SU-DHL-6 (cell line): ENCODE results near the gene PRSS50.

Experiments used
- H2AFZ ChIP-seq: fragments of 200-600 bp; sonication (generic); 2 replicates; pipeline ENCODE4 v1.6.1; 2014; ENCODE audit warnings: low read depth, mild to moderate bottlenecking, moderate library complexity, mixed read lengths, antibody characterized with exemption, low read length; ENCODE audit not compliant: severe bottlenecking
- H3F3A ChIP-seq: fragments of 200-600 bp; shearing (Covaris generic); 2 replicates; pipeline ENCODE4 v1.6.0; 2016; ENCODE audit warnings: antibody characterized with exemption, mild to moderate bottlenecking; ENCODE audit not compliant: insufficient read depth
- H3K27ac ChIP-seq: fragments of 200-600 bp; sonication (generic); 2 replicates; pipeline ENCODE4 v1.5.1; 2016; ENCODE audit warnings: low read depth, mild to moderate bottlenecking, low read length, moderate library complexity, mixed read lengths
- H3K27me3 ChIP-seq: fragments of 200-600 bp; sonication (generic), shearing (Covaris generic); 2 replicates; pipeline ENCODE4 v1.6.0; 2014; ENCODE audit warnings: mild to moderate bottlenecking, low read length
- H3K36me3 ChIP-seq: fragments of 200-600 bp; sonication (generic); 2 replicates; pipeline ENCODE4 v1.6.1; 2014; ENCODE audit warnings: mild to moderate bottlenecking, low read length, mixed read lengths
- H3K4me2 ChIP-seq: fragments of 300-600, 200-600 bp; shearing (Covaris generic), sonication (generic); 2 replicates; pipeline ENCODE4 v1.6.0; 2014; ENCODE audit warnings: low read length, low read depth, mild to moderate bottlenecking; ENCODE audit not compliant: poor library complexity, severe bottlenecking
- H3K4me3 ChIP-seq: fragments of 200-600 bp; sonication (generic); 2 replicates; pipeline ENCODE4 v1.5.1; 2014; ENCODE audit warnings: antibody characterized with exemption, low read length, mild to moderate bottlenecking, mixed read lengths; ENCODE audit not compliant: insufficient read depth, poor library complexity, severe bottlenecking
- H3K79me2 ChIP-seq: fragments of 200-600 bp; sonication (generic); 2 replicates; pipeline ENCODE4 v1.6.1; 2014; ENCODE audit warnings: mild to moderate bottlenecking, low read length, moderate library complexity; ENCODE audit not compliant: insufficient read depth
- H3K9ac ChIP-seq: fragments of 200-600 bp; sonication (generic); 2 replicates; pipeline ENCODE4 v1.7.0; 2014; ENCODE audit warnings: mild to moderate bottlenecking, low read length
- H3K9me2 ChIP-seq: fragments of 200-600 bp; sonication (generic); replicated peaks from 2 replicates; pipeline ENCODE4 v1.6.1; 2014; ENCODE audit warnings: low read length; ENCODE audit not compliant: insufficient read depth
- H3K9me3 ChIP-seq: fragments of 200-600 bp; sonication (generic); 2 replicates; pipeline ENCODE4 v1.6.1; 2014; ENCODE audit warnings: low read length, mixed read lengths; ENCODE audit not compliant: insufficient read depth
- H4K20me1 ChIP-seq: fragments of 200-600 bp; sonication (generic); 2 replicates; pipeline ENCODE4 v1.6.1; 2014; ENCODE audit warnings: low read depth, mild to moderate bottlenecking, antibody characterized with exemption, low read length, moderate library complexity, mixed read lengths
- EZH2phosphoT487 ChIP-seq: fragments of 200-600 bp; sonication (generic), shearing (Covaris generic); conservative IDR thresholded peaks from 2 replicates; pipeline ENCODE4 v1.6.1; 2018; ENCODE audit warnings: mild to moderate bottlenecking, antibody characterized with exemption, low read length, moderate library complexity, mixed read lengths
- TF ChIP-seq, protein P1 (sequence below): fragments of 200-600 bp; sonication (generic); IDR thresholded peaks from one replicate; pipeline ENCODE4 v1.5.1; 2017; ENCODE audit warnings: antibody characterized with exemption, mild to moderate bottlenecking, low read length, moderate library complexity; ENCODE audit not compliant: insufficient read depth, poor library complexity, severe bottlenecking

The PRSS50 gene

DNA sequence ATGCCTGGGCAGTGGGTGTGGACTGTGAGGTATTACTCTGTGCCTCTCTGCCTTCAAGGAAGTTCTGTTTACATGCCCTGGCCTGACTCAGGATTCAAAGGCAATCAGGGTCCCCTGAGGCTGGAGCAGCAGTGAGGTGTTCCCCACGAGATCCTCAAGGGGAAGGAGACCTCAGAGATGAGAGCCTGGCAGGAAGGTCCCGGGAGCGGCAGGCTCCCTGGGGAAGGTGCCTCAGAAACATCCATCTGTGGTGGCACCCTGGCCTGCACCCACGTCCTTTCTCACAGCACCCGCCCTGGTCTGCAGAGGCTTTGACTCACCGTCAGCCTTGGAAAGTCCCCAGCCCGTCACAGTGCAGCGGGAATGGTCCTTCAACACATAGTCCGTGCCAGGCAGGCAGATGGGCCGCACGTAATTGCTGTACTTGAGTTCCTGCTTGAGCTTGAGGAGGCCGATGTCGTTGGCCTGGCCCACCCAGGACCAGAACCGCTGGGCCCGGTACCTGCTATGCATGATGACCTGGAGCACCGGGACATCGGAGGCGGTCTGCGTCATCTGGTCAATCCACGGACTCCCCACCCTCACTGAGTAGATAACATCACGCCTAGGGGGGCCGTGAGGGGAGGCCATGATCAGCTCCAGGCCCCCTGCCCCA lies 3.6 kb downstream of the PRSS50 start:
- no peak overlapping the region for H3K9ac ChIP-seq
- H3K9me2 ChIP-seq: no peaks in the 10 kb centered on the region
- no peak overlapping the region for H3K4me2 ChIP-seq
- no peaks in the 10 kb centered on the region for H3K9me3 ChIP-seq
- H3K27me3 ChIP-seq: no peaks in the 10 kb centered on the region
- TF ChIP-seq, protein P1, sequence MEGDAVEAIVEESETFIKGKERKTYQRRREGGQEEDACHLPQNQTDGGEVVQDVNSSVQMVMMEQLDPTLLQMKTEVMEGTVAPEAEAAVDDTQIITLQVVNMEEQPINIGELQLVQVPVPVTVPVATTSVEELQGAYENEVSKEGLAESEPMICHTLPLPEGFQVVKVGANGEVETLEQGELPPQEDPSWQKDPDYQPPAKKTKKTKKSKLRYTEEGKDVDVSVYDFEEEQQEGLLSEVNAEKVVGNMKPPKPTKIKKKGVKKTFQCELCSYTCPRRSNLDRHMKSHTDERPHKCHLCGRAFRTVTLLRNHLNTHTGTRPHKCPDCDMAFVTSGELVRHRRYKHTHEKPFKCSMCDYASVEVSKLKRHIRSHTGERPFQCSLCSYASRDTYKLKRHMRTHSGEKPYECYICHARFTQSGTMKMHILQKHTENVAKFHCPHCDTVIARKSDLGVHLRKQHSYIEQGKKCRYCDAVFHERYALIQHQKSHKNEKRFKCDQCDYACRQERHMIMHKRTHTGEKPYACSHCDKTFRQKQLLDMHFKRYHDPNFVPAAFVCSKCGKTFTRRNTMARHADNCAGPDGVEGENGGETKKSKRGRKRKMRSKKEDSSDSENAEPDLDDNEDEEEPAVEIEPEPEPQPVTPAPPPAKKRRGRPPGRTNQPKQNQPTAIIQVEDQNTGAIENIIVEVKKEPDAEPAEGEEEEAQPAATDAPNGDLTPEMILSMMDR: no peak
- no peak for TF ChIP-seq EZH2phosphoT487
- no peaks in the 10 kb centered on the region for H3K36me3 ChIP-seq
- no peak overlapping the region for H2AFZ ChIP-seq
- no peaks in the 10 kb centered on the region for H3K79me2 ChIP-seq
- no peak overlapping the region for H3K27ac ChIP-seq
- H3F3A ChIP-seq: no peaks in the 10 kb centered on the region
- H3K4me3 ChIP-seq: no peak overlapping the region
- no peaks in the 10 kb centered on the region for H4K20me1 ChIP-seq

DNA sequence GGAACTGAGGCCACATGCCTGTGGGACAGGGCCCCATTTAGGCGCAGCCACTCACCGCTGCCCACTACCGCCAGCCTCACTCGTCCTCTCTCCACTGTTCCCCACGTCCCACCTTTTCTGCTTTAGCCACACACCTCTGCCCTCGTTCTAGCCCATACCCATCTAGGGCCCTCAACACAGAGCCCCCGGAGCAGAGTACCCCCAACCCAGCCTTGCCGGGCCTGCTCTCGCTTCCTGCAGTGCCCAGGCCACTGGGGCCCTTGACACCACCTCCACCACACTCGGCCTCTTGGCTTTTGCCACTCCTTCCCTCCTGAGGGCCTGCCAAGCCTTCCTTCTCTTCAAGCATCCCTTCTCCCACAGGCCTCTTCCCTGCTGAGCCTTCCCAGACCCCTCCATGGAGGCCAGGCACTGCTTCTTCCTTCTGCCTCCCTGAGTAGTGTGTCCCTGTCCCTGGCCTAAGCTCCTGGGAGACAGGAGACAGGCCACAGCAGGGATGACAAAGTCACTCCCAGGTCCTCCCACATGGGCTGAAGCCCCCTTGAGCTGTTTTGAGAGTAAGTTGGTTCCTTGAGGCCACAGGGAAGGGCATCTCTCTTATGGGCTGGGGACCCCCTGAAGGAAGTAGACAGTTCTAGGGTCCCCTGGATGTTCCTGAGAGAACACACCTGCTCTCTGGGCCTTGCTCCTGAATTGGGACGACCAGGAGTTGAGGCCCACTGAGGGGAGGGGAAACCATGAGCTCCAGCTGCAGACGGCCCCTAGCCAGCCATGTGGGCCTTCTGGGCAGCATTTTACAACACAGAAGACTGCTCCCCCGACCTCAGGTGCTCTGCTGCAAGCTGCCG lies 4.4 kb downstream of the PRSS50 start:
- Histone ChIP-seq H3K79me2 (no peaks in the 10 kb centered on the region), H3K4me2 (no peak overlapping the region), H3K9me2 (no peaks in the 10 kb centered on the region), H2AFZ (no peak overlapping the region), H3K27ac (no peak overlapping the region), H3K4me3 (no peak overlapping the region), H3F3A (no peaks in the 10 kb centered on the region), H3K9me3 (no peaks in the 10 kb centered on the region), H3K36me3 (no peaks in the 10 kb centered on the region), H3K9ac (no peak overlapping the region), H4K20me1 (no peaks in the 10 kb centered on the region), H3K27me3 (no peaks in the 10 kb centered on the region)
- TF ChIP-seq, protein P1: no peak
- TF ChIP-seq EZH2phosphoT487: no peak

DNA sequence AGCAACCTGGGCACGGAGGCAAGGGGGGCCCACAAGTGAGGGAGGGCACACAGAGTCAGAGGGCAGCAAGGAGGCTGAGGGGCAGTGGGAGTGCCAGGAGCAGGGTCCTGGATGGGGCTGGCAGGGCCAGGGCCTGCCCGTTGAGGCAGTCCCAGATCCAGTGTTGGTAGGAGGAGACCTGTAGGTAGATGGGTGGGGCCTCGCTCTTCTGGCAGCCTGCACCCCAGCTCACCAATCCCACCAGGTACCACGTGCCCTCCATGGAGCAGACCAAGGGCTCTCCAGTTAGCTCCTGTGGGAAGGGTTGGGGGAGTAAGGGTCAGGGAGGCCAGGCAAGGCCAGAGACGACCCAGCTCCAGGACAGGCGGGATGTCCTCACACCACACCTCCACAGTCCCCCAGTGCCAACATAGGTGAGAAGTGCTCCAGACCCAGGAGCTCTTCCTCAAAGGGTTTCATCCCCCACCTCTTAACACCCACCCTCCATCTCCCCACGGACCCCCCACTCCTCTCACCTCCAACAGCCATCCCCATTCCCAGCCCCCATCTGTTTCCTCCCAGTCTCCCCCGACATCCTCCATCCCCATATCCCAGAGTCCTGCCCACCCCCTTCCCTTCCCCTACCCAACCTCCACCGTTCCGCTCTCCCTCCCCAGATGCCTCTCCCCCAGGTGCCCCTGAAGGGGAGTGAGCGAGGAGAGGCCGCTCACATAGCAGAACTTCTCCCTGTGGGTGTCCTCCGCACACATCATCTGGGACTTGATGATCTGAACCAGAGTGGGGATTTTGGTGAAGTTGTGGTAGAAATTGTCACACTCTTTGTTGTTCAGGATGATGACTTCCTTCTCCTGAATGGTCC lies 5.2 kb downstream of the PRSS50 start:
- no peaks in the 10 kb centered on the region for H3K27me3 ChIP-seq
- H3K4me2 ChIP-seq: no peak overlapping the region
- no peak overlapping the region for H2AFZ ChIP-seq
- no peaks in the 10 kb centered on the region for H3K9me2 ChIP-seq
- no peak overlapping the region for H3K9ac ChIP-seq
- TF ChIP-seq, protein P1: no peak
- TF ChIP-seq EZH2phosphoT487: no peak
- no peak overlapping the region for H3K27ac ChIP-seq
- no peak overlapping the region for H3K4me3 ChIP-seq
- no peaks in the 10 kb centered on the region for H3K79me2 ChIP-seq
- H3K36me3 ChIP-seq: no peaks in the 10 kb centered on the region
- H3F3A ChIP-seq: no peaks in the 10 kb centered on the region
- H4K20me1 ChIP-seq: no peaks in the 10 kb centered on the region
- no peaks in the 10 kb centered on the region for H3K9me3 ChIP-seq
